ENCODE measurements around the gene C4orf50. TPM values are rescaled to one million over a fixed set of nuclear protein-coding genes. Genes with fewer than 3 reads are reported as not detected.

Gene C4orf50
- total RNA-seq, result under 1 TPM; 0.16 to 0.83 (median 0.70) TPM
- polyA plus RNA-seq, result under 1 TPM in 2 of 3 donors, not detected in 1; under 0.01 to 0.17 TPM

GRCh38 chr4:6018331-6018730 is at the start of gene C4orf50:
Gene C4orf50 (minus strand): TSS chr4:6018431.
- 72 to 76% methylated on average over 8 of the region's 8 CpGs for WGBS, 2 donors
- intact Hi-C loops (cut with DNase I), result no loop called here

GRCh38 chr4:6065934-6066590 is 47.8 kb upstream of the C4orf50 start:
- Histone ChIP-seq H3K27ac (no peak overlapping the region), H3K4me3 (no peak overlapping the region), H3K9me3 (no peaks in the 10 kb centered on the region), H3K27me3 (peaks cover 0 to 17% (median 0%) of the 10 kb centered on the region in 3 donors), H3K36me3 (no peaks in the 10 kb centered on the region), H3K4me1 (no peaks in the 10 kb centered on the region)
- intact Hi-C loops (cut with DNase I), result no loop called here
- TF ChIP-seq EP300 (IDR thresholded peaks at IDR 0.05) (no peak), POLR2A (IDR thresholded peaks at IDR 0.05) (no peak)
- TF ChIP-seq, protein P1, sequence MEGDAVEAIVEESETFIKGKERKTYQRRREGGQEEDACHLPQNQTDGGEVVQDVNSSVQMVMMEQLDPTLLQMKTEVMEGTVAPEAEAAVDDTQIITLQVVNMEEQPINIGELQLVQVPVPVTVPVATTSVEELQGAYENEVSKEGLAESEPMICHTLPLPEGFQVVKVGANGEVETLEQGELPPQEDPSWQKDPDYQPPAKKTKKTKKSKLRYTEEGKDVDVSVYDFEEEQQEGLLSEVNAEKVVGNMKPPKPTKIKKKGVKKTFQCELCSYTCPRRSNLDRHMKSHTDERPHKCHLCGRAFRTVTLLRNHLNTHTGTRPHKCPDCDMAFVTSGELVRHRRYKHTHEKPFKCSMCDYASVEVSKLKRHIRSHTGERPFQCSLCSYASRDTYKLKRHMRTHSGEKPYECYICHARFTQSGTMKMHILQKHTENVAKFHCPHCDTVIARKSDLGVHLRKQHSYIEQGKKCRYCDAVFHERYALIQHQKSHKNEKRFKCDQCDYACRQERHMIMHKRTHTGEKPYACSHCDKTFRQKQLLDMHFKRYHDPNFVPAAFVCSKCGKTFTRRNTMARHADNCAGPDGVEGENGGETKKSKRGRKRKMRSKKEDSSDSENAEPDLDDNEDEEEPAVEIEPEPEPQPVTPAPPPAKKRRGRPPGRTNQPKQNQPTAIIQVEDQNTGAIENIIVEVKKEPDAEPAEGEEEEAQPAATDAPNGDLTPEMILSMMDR (IDR thresholded peaks at IDR 0.05), result no peak
- WGBS, 2 donors, result 59 to 76% methylated on average over 10 of the region's 10 CpGs
- DNase-seq, result no peak

More at GRCh38 chr4:6018331-6018730, at the start of gene C4orf50:
- Histone ChIP-seq H3K4me1 (no peaks in the 10 kb centered on the region), H3K36me3 (no peaks in the 10 kb centered on the region), H3K27me3 (peaks cover 0 to 23% (median 0%) of the 10 kb centered on the region in 3 donors), H3K27ac (no peak within 1 kb of the TSS), H3K4me3 (no peak within 1 kb of the TSS), H3K9me3 (no peaks in the 10 kb centered on the region)
- no peak for TF ChIP-seq POLR2AphosphoS5 (IDR thresholded peaks at IDR 0.05)
- TF ChIP-seq POLR2A (IDR thresholded peaks at IDR 0.05), result no peak
- TF ChIP-seq EP300 (IDR thresholded peaks at IDR 0.05), result no peak
- TF ChIP-seq, protein P1 (IDR thresholded peaks at IDR 0.05), result no peak
- no peak for DNase-seq

- Histone ChIP-seq H3K36me3 (no peaks in the 10 kb centered on the region), H3K27ac (no peak overlapping the region), H3K27me3 (peaks cover 0 to 13% (median 0%) of the 10 kb centered on the region in 3 donors), H3K4me3 (no peak overlapping the region), H3K4me1 (no peaks in the 10 kb centered on the region), H3K9me3 (peaks cover 0 to 8% (median 1%) of the 10 kb centered on the region in 4 donors)
- WGBS, 2 donors, result 93% methylated on average over 5 of the region's 5 CpGs
- intact Hi-C loops (cut with DNase I), result no loop called here
- TF ChIP-seq POLR2AphosphoS5 (IDR thresholded peaks at IDR 0.05) (no peak), EP300 (IDR thresholded peaks at IDR 0.05) (no peak), POLR2A (IDR thresholded peaks at IDR 0.05) (no peak)
- TF ChIP-seq, protein P1 (IDR thresholded peaks at IDR 0.05), result no peak
- no peak for DNase-seq
Measured at GRCh38 chr4:6065166-6065565, 46.9 kb upstream of the C4orf50 start.

DNA sequence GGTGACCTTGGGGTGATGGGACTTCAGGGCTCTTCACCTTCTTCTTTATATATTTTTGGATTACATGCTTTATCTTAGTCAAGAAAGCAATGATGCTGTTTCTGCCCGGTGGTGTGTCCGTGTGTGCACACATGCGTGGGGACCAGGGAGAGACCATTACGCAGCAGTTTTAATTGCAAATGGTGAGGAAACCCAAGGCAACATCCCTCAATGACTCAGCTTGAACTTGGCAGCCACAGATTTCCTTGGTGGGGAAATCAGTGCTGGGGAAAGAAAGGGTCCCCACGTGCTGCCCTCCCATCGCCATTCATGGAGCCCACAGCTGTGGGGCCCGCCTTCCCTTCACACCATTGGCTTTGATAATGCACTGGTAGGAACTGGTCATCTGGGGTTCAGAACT is 46.2 kb upstream of the C4orf50 start:
- intact Hi-C loops (cut with DNase I), result no loop called here
- DNase-seq, result no peak
- H3K27me3 ChIP-seq, result peaks cover 0 to 8% (median 0%) of the 10 kb centered on the region in 3 donors
- TF ChIP-seq POLR2A (IDR thresholded peaks at IDR 0.05), result no peak
- TF ChIP-seq EP300 (IDR thresholded peaks at IDR 0.05), result no peak
- TF ChIP-seq, protein P1 (IDR thresholded peaks at IDR 0.05), result no peak
- TF ChIP-seq POLR2AphosphoS5 (IDR thresholded peaks at IDR 0.05), result no peak
- no peak overlapping the region for H3K27ac ChIP-seq
- no peak overlapping the region for H3K4me3 ChIP-seq
- 80 to 85% methylated on average over 7 of the region's 7 CpGs for WGBS, 2 donors
- no peaks in the 10 kb centered on the region for H3K36me3 ChIP-seq
- H3K9me3 ChIP-seq, result peaks cover 4 to 11% (median 7%) of the 10 kb centered on the region in 4 donors
- no peaks in the 10 kb centered on the region for H3K4me1 ChIP-seq

All from sigmoid colon (tissue), 7 donors.